ENCODE results near the gene PAX8.

DNA sequence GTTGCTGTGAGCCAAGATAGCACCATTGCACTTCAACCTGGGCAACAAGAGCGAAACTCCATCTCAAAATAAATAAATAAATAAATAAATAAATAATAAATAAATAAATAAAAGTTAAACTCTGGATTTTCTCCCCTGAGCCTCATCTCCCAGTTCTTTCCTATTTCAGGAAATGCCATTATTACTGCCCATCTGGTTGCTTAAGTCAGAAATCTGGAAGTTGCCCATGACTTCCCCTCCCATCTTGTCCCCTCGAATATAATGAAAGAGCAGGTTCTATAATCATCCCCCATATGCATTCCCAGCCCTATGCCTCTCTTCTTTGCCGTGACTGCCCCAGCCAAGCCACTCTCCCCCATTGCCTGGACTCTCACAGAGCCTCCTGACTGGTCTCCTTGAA is 109.1 kb downstream of the PAX8 start:
- TF ChIP-seq, protein P1, sequence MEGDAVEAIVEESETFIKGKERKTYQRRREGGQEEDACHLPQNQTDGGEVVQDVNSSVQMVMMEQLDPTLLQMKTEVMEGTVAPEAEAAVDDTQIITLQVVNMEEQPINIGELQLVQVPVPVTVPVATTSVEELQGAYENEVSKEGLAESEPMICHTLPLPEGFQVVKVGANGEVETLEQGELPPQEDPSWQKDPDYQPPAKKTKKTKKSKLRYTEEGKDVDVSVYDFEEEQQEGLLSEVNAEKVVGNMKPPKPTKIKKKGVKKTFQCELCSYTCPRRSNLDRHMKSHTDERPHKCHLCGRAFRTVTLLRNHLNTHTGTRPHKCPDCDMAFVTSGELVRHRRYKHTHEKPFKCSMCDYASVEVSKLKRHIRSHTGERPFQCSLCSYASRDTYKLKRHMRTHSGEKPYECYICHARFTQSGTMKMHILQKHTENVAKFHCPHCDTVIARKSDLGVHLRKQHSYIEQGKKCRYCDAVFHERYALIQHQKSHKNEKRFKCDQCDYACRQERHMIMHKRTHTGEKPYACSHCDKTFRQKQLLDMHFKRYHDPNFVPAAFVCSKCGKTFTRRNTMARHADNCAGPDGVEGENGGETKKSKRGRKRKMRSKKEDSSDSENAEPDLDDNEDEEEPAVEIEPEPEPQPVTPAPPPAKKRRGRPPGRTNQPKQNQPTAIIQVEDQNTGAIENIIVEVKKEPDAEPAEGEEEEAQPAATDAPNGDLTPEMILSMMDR (IDR thresholded peaks at IDR 0.05), result no peak
- no peak for TF ChIP-seq POLR2AphosphoS5 (IDR thresholded peaks at IDR 0.05; ENCODE audit: low read depth, low read length)

Measured in Panc1 (cell line).